SU-DHL-6 (cell line): ENCODE results near the gene IARS2.

Experiments
- H2AFZ ChIP-seq: fragments of 200-600 bp; sonication (generic); 2 replicates; pipeline ENCODE4 v1.6.1; 2014; ENCODE audit warnings: low read depth, mild to moderate bottlenecking, moderate library complexity, mixed read lengths, antibody characterized with exemption, low read length; ENCODE audit not compliant: severe bottlenecking
- H3F3A ChIP-seq: fragments of 200-600 bp; shearing (Covaris generic); 2 replicates; pipeline ENCODE4 v1.6.0; 2016; ENCODE audit warnings: antibody characterized with exemption, mild to moderate bottlenecking; ENCODE audit not compliant: insufficient read depth
- H3K27ac ChIP-seq: fragments of 200-600 bp; sonication (generic); 2 replicates; pipeline ENCODE4 v1.5.1; 2016; ENCODE audit warnings: low read depth, mild to moderate bottlenecking, low read length, moderate library complexity, mixed read lengths
- H3K27me3 ChIP-seq: fragments of 200-600 bp; sonication (generic), shearing (Covaris generic); 2 replicates; pipeline ENCODE4 v1.6.0; 2014; ENCODE audit warnings: mild to moderate bottlenecking, low read length
- H3K36me3 ChIP-seq: fragments of 200-600 bp; sonication (generic); 2 replicates; pipeline ENCODE4 v1.6.1; 2014; ENCODE audit warnings: mild to moderate bottlenecking, low read length, mixed read lengths
- H3K4me2 ChIP-seq: fragments of 300-600, 200-600 bp; shearing (Covaris generic), sonication (generic); 2 replicates; pipeline ENCODE4 v1.6.0; 2014; ENCODE audit warnings: low read length, low read depth, mild to moderate bottlenecking; ENCODE audit not compliant: poor library complexity, severe bottlenecking
- H3K4me3 ChIP-seq: fragments of 200-600 bp; sonication (generic); 2 replicates; pipeline ENCODE4 v1.5.1; 2014; ENCODE audit warnings: antibody characterized with exemption, low read length, mild to moderate bottlenecking, mixed read lengths; ENCODE audit not compliant: insufficient read depth, poor library complexity, severe bottlenecking
- H3K79me2 ChIP-seq: fragments of 200-600 bp; sonication (generic); 2 replicates; pipeline ENCODE4 v1.6.1; 2014; ENCODE audit warnings: mild to moderate bottlenecking, low read length, moderate library complexity; ENCODE audit not compliant: insufficient read depth
- H3K9ac ChIP-seq: fragments of 200-600 bp; sonication (generic); 2 replicates; pipeline ENCODE4 v1.7.0; 2014; ENCODE audit warnings: mild to moderate bottlenecking, low read length
- H3K9me2 ChIP-seq: fragments of 200-600 bp; sonication (generic); replicated peaks from 2 replicates; pipeline ENCODE4 v1.6.1; 2014; ENCODE audit warnings: low read length; ENCODE audit not compliant: insufficient read depth
- H3K9me3 ChIP-seq: fragments of 200-600 bp; sonication (generic); 2 replicates; pipeline ENCODE4 v1.6.1; 2014; ENCODE audit warnings: low read length, mixed read lengths; ENCODE audit not compliant: insufficient read depth
- H4K20me1 ChIP-seq: fragments of 200-600 bp; sonication (generic); 2 replicates; pipeline ENCODE4 v1.6.1; 2014; ENCODE audit warnings: low read depth, mild to moderate bottlenecking, antibody characterized with exemption, low read length, moderate library complexity, mixed read lengths
- CTCF ChIP-seq: fragments of 200-600 bp; sonication (generic); IDR thresholded peaks from one replicate; pipeline ENCODE4 v1.5.1; 2017; ENCODE audit warnings: antibody characterized with exemption, mild to moderate bottlenecking, low read length, moderate library complexity; ENCODE audit not compliant: insufficient read depth, poor library complexity, severe bottlenecking
- EZH2phosphoT487 ChIP-seq: fragments of 200-600 bp; sonication (generic), shearing (Covaris generic); conservative IDR thresholded peaks from 2 replicates; pipeline ENCODE4 v1.6.1; 2018; ENCODE audit warnings: mild to moderate bottlenecking, antibody characterized with exemption, low read length, moderate library complexity, mixed read lengths

The IARS2 gene

GRCh38 chr1:220170836-220171526 lies 77.0 kb downstream of the IARS2 start:
- H3K9me3 ChIP-seq: no peaks in the 10 kb centered on the region

GRCh38 chr1:220176540-220176939 lies 82.6 kb downstream of the IARS2 start:
- Histone ChIP-seq H3K27me3 (no peaks in the 10 kb centered on the region), H4K20me1 (no peaks in the 10 kb centered on the region), H3K4me2 (no peak overlapping the region), H3F3A (no peaks in the 10 kb centered on the region), H3K79me2 (no peaks in the 10 kb centered on the region), H3K4me3 (no peak overlapping the region), H3K9me3 (no peaks in the 10 kb centered on the region), H3K9me2 (no peaks in the 10 kb centered on the region), H3K9ac (no peak overlapping the region), H3K27ac (no peak overlapping the region), H2AFZ (no peak overlapping the region), H3K36me3 (peaks cover 33% of the 10 kb centered on the region; the same call in 1 of the 2 replicates)
- TF ChIP-seq CTCF (no peak), EZH2phosphoT487 (no peak)

More at GRCh38 chr1:220170836-220171526, 77.0 kb downstream of the IARS2 start:
- TF ChIP-seq CTCF (no peak), EZH2phosphoT487 (no peak)
- Histone ChIP-seq H3K79me2 (no peaks in the 10 kb centered on the region), H3K4me2 (no peak overlapping the region), H3K27ac (no peak overlapping the region), H3K9me2 (no peaks in the 10 kb centered on the region), H3K36me3 (peaks cover 57% of the 10 kb centered on the region), H3K4me3 (no peak overlapping the region), H2AFZ (no peak overlapping the region), H3K27me3 (no peaks in the 10 kb centered on the region), H4K20me1 (no peaks in the 10 kb centered on the region), H3F3A (no peaks in the 10 kb centered on the region), H3K9ac (no peak overlapping the region)

GRCh38 chr1:220182111-220182510 lies 88.2 kb downstream of the IARS2 start:
- Histone ChIP-seq H3K36me3 (peaks cover 26% of the 10 kb centered on the region; the same call in 1 of the 2 replicates), H2AFZ (no peak overlapping the region), H3F3A (no peaks in the 10 kb centered on the region), H3K9ac (no peak overlapping the region), H3K27me3 (no peaks in the 10 kb centered on the region), H3K4me3 (no peak overlapping the region), H3K9me3 (no peaks in the 10 kb centered on the region), H3K27ac (no peak overlapping the region), H4K20me1 (no peaks in the 10 kb centered on the region), H3K4me2 (no peak overlapping the region), H3K9me2 (no peaks in the 10 kb centered on the region), H3K79me2 (no peaks in the 10 kb centered on the region)
- TF ChIP-seq EZH2phosphoT487 (no peak), CTCF (no peak)
